Measurements from ENCODE around the gene PITPNC1.

DNA sequence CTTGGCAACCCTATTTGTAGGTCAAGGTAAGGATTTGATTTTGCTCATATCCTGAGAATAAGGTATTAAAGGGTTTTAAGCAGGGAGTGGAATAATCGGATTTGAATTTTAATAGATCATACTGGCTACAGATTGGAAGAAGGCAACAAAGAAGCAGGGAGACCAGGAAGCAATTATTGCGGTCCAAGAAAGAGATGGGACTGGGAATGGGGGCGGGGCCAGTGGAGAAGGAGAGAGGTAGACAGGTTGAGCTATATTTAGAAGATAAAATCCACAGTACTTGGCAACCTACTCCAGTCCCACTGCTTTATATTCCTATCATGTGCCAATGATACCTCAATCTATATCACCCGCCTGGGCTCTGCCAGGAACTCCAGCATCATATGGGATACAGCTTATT, 334.8 kb downstream of the PITPNC1 start:
- TF ChIP-seq, protein P1, sequence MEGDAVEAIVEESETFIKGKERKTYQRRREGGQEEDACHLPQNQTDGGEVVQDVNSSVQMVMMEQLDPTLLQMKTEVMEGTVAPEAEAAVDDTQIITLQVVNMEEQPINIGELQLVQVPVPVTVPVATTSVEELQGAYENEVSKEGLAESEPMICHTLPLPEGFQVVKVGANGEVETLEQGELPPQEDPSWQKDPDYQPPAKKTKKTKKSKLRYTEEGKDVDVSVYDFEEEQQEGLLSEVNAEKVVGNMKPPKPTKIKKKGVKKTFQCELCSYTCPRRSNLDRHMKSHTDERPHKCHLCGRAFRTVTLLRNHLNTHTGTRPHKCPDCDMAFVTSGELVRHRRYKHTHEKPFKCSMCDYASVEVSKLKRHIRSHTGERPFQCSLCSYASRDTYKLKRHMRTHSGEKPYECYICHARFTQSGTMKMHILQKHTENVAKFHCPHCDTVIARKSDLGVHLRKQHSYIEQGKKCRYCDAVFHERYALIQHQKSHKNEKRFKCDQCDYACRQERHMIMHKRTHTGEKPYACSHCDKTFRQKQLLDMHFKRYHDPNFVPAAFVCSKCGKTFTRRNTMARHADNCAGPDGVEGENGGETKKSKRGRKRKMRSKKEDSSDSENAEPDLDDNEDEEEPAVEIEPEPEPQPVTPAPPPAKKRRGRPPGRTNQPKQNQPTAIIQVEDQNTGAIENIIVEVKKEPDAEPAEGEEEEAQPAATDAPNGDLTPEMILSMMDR (conservative IDR thresholded peaks at IDR 0.05; ENCODE audit: low read depth, low read length), result no peak
- no peak for TF ChIP-seq EZH2 (IDR thresholded peaks at IDR 0.05; ENCODE audit: borderline replicate concordance, low read depth, low read length, poor library complexity, severe bottlenecking)

All from A673 (cell line).